ENCODE data around the gene SEPTIN3.

The SEPTIN3 gene

GRCh38 chr22:42001706-42002105 lies 32.5 kb downstream of the SEPTIN3 start:
- peaks cover 8% of the 10 kb centered on the region for H3K36me3 Mint-ChIP-seq (ENCODE audit: low read depth)
- no peak for DNase-seq
- H3K4me1 Mint-ChIP-seq, result peaks cover 17% of the 10 kb centered on the region
- no peak overlapping the region for H3K27ac Mint-ChIP-seq
- H3K9me3 Mint-ChIP-seq, result peaks cover 18% of the 10 kb centered on the region
- no peak overlapping the region for H3K4me3 Mint-ChIP-seq
- no peak for ATAC-seq
- H3K27me3 Mint-ChIP-seq, result peaks cover 3% of the 10 kb centered on the region

- no peak overlapping the region for H3K4me3 Mint-ChIP-seq
- ATAC-seq (no peak), DNase-seq (no peak)
- H3K36me3 Mint-ChIP-seq (ENCODE audit: low read depth), result peaks cover 5% of the 10 kb centered on the region
- no peaks in the 10 kb centered on the region for H3K4me1 Mint-ChIP-seq
- no peak overlapping the region for H3K27ac Mint-ChIP-seq
- H3K27me3 Mint-ChIP-seq, result peaks cover 12% of the 10 kb centered on the region
- peaks cover 25% of the 10 kb centered on the region for H3K9me3 Mint-ChIP-seq
Observed at GRCh38 chr22:42007922-42008321, 38.7 kb downstream of the SEPTIN3 start.

GRCh38 chr22:42010778-42011177 lies 41.5 kb downstream of the SEPTIN3 start:
- H3K9me3 Mint-ChIP-seq, result peaks cover 20% of the 10 kb centered on the region
- H3K4me1 Mint-ChIP-seq, result no peaks in the 10 kb centered on the region
- peaks cover 5% of the 10 kb centered on the region for H3K36me3 Mint-ChIP-seq (ENCODE audit: low read depth)
- no peak overlapping the region for H3K4me3 Mint-ChIP-seq
- ATAC-seq (no peak), DNase-seq (no peak)
- H3K27me3 Mint-ChIP-seq, result peaks cover 15% of the 10 kb centered on the region
- no peak overlapping the region for H3K27ac Mint-ChIP-seq

GRCh38 chr22:42013385-42013784 lies 44.1 kb downstream of the SEPTIN3 start:
- ATAC-seq (no peak), DNase-seq (no peak)
- Mint-ChIP-seq H3K36me3 (ENCODE audit: low read depth) (peaks cover 5% of the 10 kb centered on the region), H3K27me3 (peaks cover 13% of the 10 kb centered on the region), H3K4me3 (no peak overlapping the region), H3K9me3 (peaks cover 13% of the 10 kb centered on the region), H3K4me1 (no peaks in the 10 kb centered on the region), H3K27ac (no peak overlapping the region)

- H3K4me3 Mint-ChIP-seq, result no peak overlapping the region
- H3K4me1 Mint-ChIP-seq, result no peaks in the 10 kb centered on the region
- peaks cover 16% of the 10 kb centered on the region for H3K27me3 Mint-ChIP-seq
- DNase-seq, result no peak
- no peaks in the 10 kb centered on the region for H3K9me3 Mint-ChIP-seq
- ATAC-seq, result no peak
- no peak overlapping the region for H3K27ac Mint-ChIP-seq
- peaks cover 2% of the 10 kb centered on the region for H3K36me3 Mint-ChIP-seq (ENCODE audit: low read depth)
Observed at GRCh38 chr22:42016111-42016510, 46.9 kb downstream of the SEPTIN3 start.

- no peaks in the 10 kb centered on the region for H3K36me3 Mint-ChIP-seq (ENCODE audit: low read depth)
- H3K4me1 Mint-ChIP-seq, result peaks cover 7% of the 10 kb centered on the region
- DNase-seq, result no peak
- H3K27ac Mint-ChIP-seq, result no peak overlapping the region
- H3K27me3 Mint-ChIP-seq, result peaks cover 16% of the 10 kb centered on the region
- H3K4me3 Mint-ChIP-seq, result no peak overlapping the region
- ATAC-seq, result no peak
- no peaks in the 10 kb centered on the region for H3K9me3 Mint-ChIP-seq
Observed at GRCh38 chr22:42018224-42018623, 49.0 kb downstream of the SEPTIN3 start.
